GM12878 (cell line): Measurements from ENCODE around the gene SH3BP5. TPM values are rescaled to one million over a fixed set of nuclear protein-coding genes. Genes with fewer than 3 reads are reported as not detected.

Source experiments
- ATAC-seq: fragments of 200-7000 bp; cut with Tn5 transposase; 3 replicates; pipeline ENCODE4 v1.9.1; 2020; ENCODE audit warnings: mild to moderate bottlenecking, moderate library complexity
- BruUV-seq: library from RNA; stranded (reverse); fragments of 400-500 nt; replicated peaks from 2 replicates; lab custom pipeline; 2021; lab: Mats Ljungman, UMichigan
- CTCF ChIA-PET: fragments of 300-600 bp; sonication (Branson Sonifier 250); formaldehyde crosslinking; extraction: SDS; loops from one replicate; lab custom pipeline; 2021; ENCODE audit warnings: inconsistent platforms; lab: Yijun Ruan, JAX
- POLR2A ChIA-PET: fragments of 350-600 bp; formaldehyde crosslinking; extraction: SDS; loops from one replicate; lab custom pipeline; 2021; ENCODE audit warnings: inconsistent platforms; lab: Charles Lee
- RAD21 ChIA-PET: fragments of 300-600 bp; sonication (Branson Sonifier 250); formaldehyde crosslinking; loops from one replicate; lab custom pipeline; 2023; ENCODE audit warnings: antibody characterized with exemption; ENCODE audit not compliant: unreplicated experiment; lab: Charles Lee
- SMC1A ChIA-PET: fragments of 300-600 bp; sonication (Branson Sonifier 250); formaldehyde crosslinking; loops from one replicate; lab custom pipeline; 2023; ENCODE audit not compliant: unreplicated experiment, uncharacterized antibody; lab: Charles Lee
- DNase-seq: peaks from one replicate; pipeline ENCODE4 v3.0.0-alpha.2; 2011; ENCODE audit warnings: low read depth, low spot score
- FAIRE-seq: peaks from 3 replicates; lab custom pipeline; 2011; peaks lifted over from hg19 to GRCh38; lab: Jason Lieb, UNC
- H2AFZ ChIP-seq: 2 replicates; pipeline ENCODE4 v1.6.0; 2011; ENCODE audit warnings: low read depth, low read length, control low read depth; ENCODE audit not compliant: control insufficient read depth
- H3K27ac ChIP-seq: 2 replicates; pipeline ENCODE4 v1.5.1; 2011; ENCODE audit warnings: control low read depth; ENCODE audit not compliant: control insufficient read depth, insufficient read depth
- H3K27me3 ChIP-seq, 2 experiments: replicated peaks in 1 of 2; 2 replicates each; pipeline versions ENCODE4 v1.6.0 to v1.6.1; 2011; ENCODE audit warnings: low read length in 1 of 2; ENCODE audit not compliant: control insufficient read depth in 2 of 2, insufficient read depth in 2 of 2
- H3K36me3 ChIP-seq, 2 experiments: 2 replicates each; pipeline ENCODE4 v1.5.1; 2011; ENCODE audit warnings: low read length in 1 of 2; ENCODE audit not compliant: control insufficient read depth in 2 of 2, insufficient read depth in 2 of 2
- H3K4me1 ChIP-seq: 2 replicates; pipeline ENCODE4 v1.6.1; 2011; ENCODE audit warnings: mild to moderate bottlenecking, low read length, moderate library complexity, mixed read lengths; ENCODE audit not compliant: control insufficient read depth, insufficient read depth
- H3K4me2 ChIP-seq: 2 replicates; pipeline ENCODE4 v1.6.0; 2011; ENCODE audit warnings: control low read depth; ENCODE audit not compliant: control insufficient read depth, insufficient read depth
- H3K4me3 ChIP-seq: fragments of 200-600 bp; sonication (generic); 2 replicates; pipeline ENCODE4 v1.5.1; 2016
- H3K79me2 ChIP-seq: 2 replicates; pipeline ENCODE4 v1.6.0; 2011; ENCODE audit warnings: low read length; ENCODE audit not compliant: control insufficient read depth, insufficient read depth
- H3K9ac ChIP-seq: 2 replicates; pipeline ENCODE4 v1.8.0; 2011; ENCODE audit warnings: low read length, control low read depth, mixed read lengths; ENCODE audit not compliant: control insufficient read depth, insufficient read depth
- H3K9me3 ChIP-seq: replicated peaks from 3 replicates; pipeline ENCODE4 v1.5.1; 2011; ENCODE audit warnings: mild to moderate bottlenecking, low read length; ENCODE audit not compliant: control insufficient read depth, insufficient read depth
- H4K20me1 ChIP-seq: 2 replicates; pipeline ENCODE4 v1.6.0; 2011; ENCODE audit not compliant: control insufficient read depth, insufficient read depth
- CHD2 ChIP-seq: IDR thresholded peaks from 2 replicates; pipeline ENCODE4 v1.6.1; 2011; ENCODE audit warnings: low read depth, low read length, improper control_type of control experiment, borderline replicate concordance
- CHD4 ChIP-seq: fragments of 200-600 bp; sonication (generic); IDR thresholded peaks from 2 replicates; pipeline ENCODE4 v1.6.1; 2016; ENCODE audit warnings: mild to moderate bottlenecking
- CUX1 ChIP-seq: IDR thresholded peaks from 2 replicates; pipeline ENCODE4 v1.6.1; 2012; ENCODE audit warnings: improper control_type of control experiment, low read depth, low read length; ENCODE audit not compliant: insufficient replicate concordance
- MYB ChIP-seq: fragments of 150-350 bp; IDR thresholded peaks from 2 replicates; pipeline ENCODE4 v1.6.1; 2014; ENCODE audit warnings: mild to moderate bottlenecking, low read depth, low read length, borderline replicate concordance
- NFYB ChIP-seq: IDR thresholded peaks from 2 replicates; pipeline ENCODE4 v1.6.1; 2011; ENCODE audit warnings: low read depth, mild to moderate bottlenecking, low read length, improper control_type of control experiment, moderate library complexity; ENCODE audit not compliant: insufficient read depth
- PAX5 ChIP-seq: IDR thresholded peaks from 2 replicates; pipeline ENCODE4 v1.6.1; 2011; ENCODE audit warnings: low read depth, low read length, borderline replicate concordance
- PBX3 ChIP-seq: IDR thresholded peaks from 2 replicates; pipeline ENCODE4 v1.6.1; 2011; ENCODE audit warnings: mild to moderate bottlenecking, low read depth, low read length, moderate library complexity; ENCODE audit not compliant: insufficient replicate concordance
- RUNX3 ChIP-seq: IDR thresholded peaks from 2 replicates; pipeline ENCODE4 v1.6.1; 2012; ENCODE audit warnings: low read length, inconsistent platforms
- SPI1 ChIP-seq: IDR thresholded peaks from 2 replicates; pipeline ENCODE4 v1.6.1; 2011; ENCODE audit warnings: low read depth, mild to moderate bottlenecking, low read length, moderate library complexity, borderline replicate concordance; ENCODE audit not compliant: insufficient read depth
- TAF1 ChIP-seq: IDR thresholded peaks from 2 replicates; pipeline ENCODE4 v1.6.1; 2011; ENCODE audit warnings: mild to moderate bottlenecking, low read depth, low read length, borderline replicate concordance
- ZNF207 ChIP-seq: fragments of 450-650 bp; IDR thresholded peaks from 2 replicates; pipeline ENCODE4 v1.6.1; 2014; ENCODE audit warnings: antibody characterized with exemption, mild to moderate bottlenecking, borderline replicate concordance
- WGBS: methylation state at CpG from one replicate; pipeline ENCODE4 v1.1.6; 2016; ENCODE audit warnings: low lambda C conversion rate; ENCODE audit not compliant: insufficient replicate concordance, insufficient coverage; ENCODE audit errors: missing lambda C conversion rate; 5-methylcytosine and 5-hydroxymethylcytosine counted together
- in situ Hi-C: fragments of 300-500 bp; cut with MboI; formaldehyde crosslinking; loops from 9 replicates; pipeline ENCODE4 v1.14.3; 2018; ENCODE audit warnings: mixed read lengths
- intact Hi-C: fragments of 100-400 bp; cut with micrococcal nuclease; formaldehyde crosslinking; loops from one replicate; pipeline ENCODE4 v1.14.2; 2022; ENCODE audit not compliant: unreplicated experiment
- polyA plus RNA-seq, 11 experiments: library from polyadenylated mRNA; depleted of rRNA in 4 of 11; unstranded in 6 of 11; stranded (reverse) in 5 of 11; fragments of >200 nt; fragmentation: Nextera tagmentation in 4 of 11; fragmentation: Illumina TruSeq in 1 of 11; extraction: Ambion mirVana in 4 of 11; extraction: Trizol in 1 of 11; gene quantifications; 1 replicate in 1 of 11; 2 replicates in 10 of 11; pipeline versions ENCODE4 v1.2.1 to v1.2.3, GENCODE V29; 2011 to 2016; ENCODE audit warnings: inconsistent platforms in 2 of 11, missing spikeins in 2 of 11, low read depth in 1 of 11
- total RNA-seq, 4 experiments: library from RNA; depleted of rRNA in 3 of 4; stranded (reverse); fragments of >200 nt in 3 of 4; fragmentation: Illumina TruSeq in 1 of 4; extraction: Trizol in 1 of 4; gene quantifications; 2 replicates each; pipeline versions ENCODE4 v1.2.1 to v1.2.3, GENCODE V29; 2013 to 2021
- TF ChIP-seq, protein P1 (sequence below): fragments of 450-650 bp; IDR thresholded peaks from 2 replicates; pipeline ENCODE4 v1.6.1; 2018; ENCODE audit warnings: mild to moderate bottlenecking, low read depth, moderate library complexity; ENCODE audit not compliant: partially characterized antibody
- TF ChIP-seq, protein P2 (sequence below): IDR thresholded peaks from 2 replicates; pipeline ENCODE4 v1.6.1; 2011; ENCODE audit warnings: borderline replicate concordance, low read depth, mild to moderate bottlenecking, moderate library complexity, mixed read lengths, low read length; ENCODE audit not compliant: insufficient read depth; ENCODE audit errors: extremely low read length

Gene SH3BP5
- total and polyA plus RNA-seq, 10 of the 15 experiments (the other 5 are each of a cell fraction or from before 2014, with no cell fraction given) = 14.9 to 87.5 (median 43.7) TPM

GRCh38 chr3:15315003-15315402 lies 17.4 kb downstream of the SH3BP5 start:
- BruUV-seq = no TSS peak
- Histone ChIP-seq H4K20me1 (no peaks in the 10 kb centered on the region), H3K9me3 (no peaks in the 10 kb centered on the region), H3K4me3 (no peak overlapping the region), H3K27ac (peak overlapping the region; percentile 20; the same call in 1 of the 2 replicates), H3K4me1 (peaks cover 50% of the 10 kb centered on the region), H3K36me3 (peaks cover 0 to 5% of the 10 kb centered on the region in 2 experiments; a peak in 2 of 4 replicates), H3K4me2 (no peak overlapping the region), H3K9ac (no peak overlapping the region), H2AFZ (no peak overlapping the region), H3K79me2 (peaks cover 15% of the 10 kb centered on the region), H3K27me3 (no peaks in the 10 kb centered on the region)
- no peak for DNase-seq
- intact Hi-C loops (no loop called here), in situ Hi-C loops (no loop called here)
- FAIRE-seq = no peak
- RAD21 ChIA-PET = interaction anchor here (0.6 kb wide), 2 partner anchors 33 to 64 kb away, joined by 3 read pairs; no protein-coding TSS in a partner anchor
- ATAC-seq = peak; percentile 15
- CTCF ChIA-PET = interaction anchor here (0.7 kb wide), 1 partner anchor 149 kb away, joined by 3 read pairs; no protein-coding TSS in a partner anchor
- SMC1A ChIA-PET = no interaction called here
- POLR2A ChIA-PET = no interaction called here
- 63% methylated on average over 4 of the region's 4 CpGs for WGBS
- TF ChIP-seq ZNF207 = no peak
- no peak for TF ChIP-seq NFYB
- peak; percentile 55; the same call in 1 of the 2 replicates for TF ChIP-seq SPI1
- TF ChIP-seq TAF1 = no peak
- no peak for TF ChIP-seq CHD4
- TF ChIP-seq, protein P1, sequence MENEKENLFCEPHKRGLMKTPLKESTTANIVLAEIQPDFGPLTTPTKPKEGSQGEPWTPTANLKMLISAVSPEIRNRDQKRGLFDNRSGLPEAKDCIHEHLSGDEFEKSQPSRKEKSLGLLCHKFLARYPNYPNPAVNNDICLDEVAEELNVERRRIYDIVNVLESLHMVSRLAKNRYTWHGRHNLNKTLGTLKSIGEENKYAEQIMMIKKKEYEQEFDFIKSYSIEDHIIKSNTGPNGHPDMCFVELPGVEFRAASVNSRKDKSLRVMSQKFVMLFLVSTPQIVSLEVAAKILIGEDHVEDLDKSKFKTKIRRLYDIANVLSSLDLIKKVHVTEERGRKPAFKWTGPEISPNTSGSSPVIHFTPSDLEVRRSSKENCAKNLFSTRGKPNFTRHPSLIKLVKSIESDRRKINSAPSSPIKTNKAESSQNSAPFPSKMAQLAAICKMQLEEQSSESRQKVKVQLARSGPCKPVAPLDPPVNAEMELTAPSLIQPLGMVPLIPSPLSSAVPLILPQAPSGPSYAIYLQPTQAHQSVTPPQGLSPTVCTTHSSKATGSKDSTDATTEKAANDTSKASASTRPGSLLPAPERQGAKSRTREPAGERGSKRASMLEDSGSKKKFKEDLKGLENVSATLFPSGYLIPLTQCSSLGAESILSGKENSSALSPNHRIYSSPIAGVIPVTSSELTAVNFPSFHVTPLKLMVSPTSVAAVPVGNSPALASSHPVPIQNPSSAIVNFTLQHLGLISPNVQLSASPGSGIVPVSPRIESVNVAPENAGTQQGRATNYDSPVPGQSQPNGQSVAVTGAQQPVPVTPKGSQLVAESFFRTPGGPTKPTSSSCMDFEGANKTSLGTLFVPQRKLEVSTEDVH = no peak
- TF ChIP-seq PAX5 = 0 out of 2 replicates have a peak, but pooled peaks have one; percentile 20
- no peak for TF ChIP-seq MYB
- TF ChIP-seq CHD2 = no peak
- peak; percentile 49 for TF ChIP-seq RUNX3
- TF ChIP-seq, protein P2, sequence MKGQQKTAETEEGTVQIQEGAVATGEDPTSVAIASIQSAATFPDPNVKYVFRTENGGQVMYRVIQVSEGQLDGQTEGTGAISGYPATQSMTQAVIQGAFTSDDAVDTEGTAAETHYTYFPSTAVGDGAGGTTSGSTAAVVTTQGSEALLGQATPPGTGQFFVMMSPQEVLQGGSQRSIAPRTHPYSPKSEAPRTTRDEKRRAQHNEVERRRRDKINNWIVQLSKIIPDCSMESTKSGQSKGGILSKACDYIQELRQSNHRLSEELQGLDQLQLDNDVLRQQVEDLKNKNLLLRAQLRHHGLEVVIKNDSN = no peak
- TF ChIP-seq CUX1 = no peak
- TF ChIP-seq PBX3 = no peak
